Hindlimb muscle (tissue), 1 donor: ENCODE results near the gene GSTM2. TPM values are rescaled to one million over a fixed set of nuclear protein-coding genes. Genes with fewer than 3 reads are reported as not detected.

Experiments
- DNase-seq: peaks from one replicate; pipeline ENCODE4 v3.0.0-alpha.2; 2013
- polyA plus RNA-seq: library from polyadenylated mRNA; unstranded; fragments of 120-200 nt; gene quantifications from one replicate; pipeline ENCODE4 v1.2.1, GENCODE V29; 2013; ENCODE audit not compliant: insufficient read length

GSTM2 gene
- polyA plus RNA-seq, 1 donor, result 157 TPM

DNA sequence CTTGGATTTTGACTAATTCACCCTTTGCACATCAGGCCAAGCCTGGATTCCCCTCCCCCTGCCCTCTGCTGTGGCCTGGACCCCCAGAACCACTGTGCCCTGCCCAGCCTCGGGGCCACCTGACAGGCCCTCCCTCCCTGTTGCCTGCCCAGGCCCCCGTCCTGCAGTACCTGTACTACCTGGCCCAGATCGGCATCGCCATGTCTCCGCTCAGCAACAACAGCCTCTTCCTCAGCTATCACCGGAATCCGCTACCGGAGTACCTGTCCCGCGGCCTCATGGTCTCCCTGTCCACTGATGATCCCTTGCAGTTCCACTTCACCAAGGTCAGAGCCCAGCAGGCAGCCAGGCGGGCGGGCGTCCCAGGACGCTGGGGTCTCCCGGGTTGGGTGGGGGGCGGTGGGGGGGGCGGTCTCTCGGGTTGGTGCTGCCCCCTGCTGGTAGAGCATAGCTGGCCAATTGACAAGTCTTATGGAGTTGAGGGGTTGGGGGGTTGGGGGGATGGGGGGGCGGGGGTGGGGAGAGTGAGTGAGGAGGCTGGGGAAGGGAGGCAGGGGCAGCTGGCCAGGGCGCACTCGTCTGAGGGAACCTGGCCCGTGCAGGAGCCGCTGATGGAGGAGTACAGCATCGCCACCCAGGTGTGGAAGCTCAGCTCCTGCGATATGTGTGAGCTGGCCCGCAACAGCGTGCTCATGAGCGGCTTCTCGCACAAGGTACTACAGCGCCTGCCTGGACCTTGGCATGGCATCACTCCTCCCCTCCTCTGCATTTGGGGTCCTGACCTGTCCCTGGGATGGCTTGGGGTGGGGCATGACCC lies 37.6 kb upstream of the GSTM2 start:
- no peak for DNase-seq

DNA sequence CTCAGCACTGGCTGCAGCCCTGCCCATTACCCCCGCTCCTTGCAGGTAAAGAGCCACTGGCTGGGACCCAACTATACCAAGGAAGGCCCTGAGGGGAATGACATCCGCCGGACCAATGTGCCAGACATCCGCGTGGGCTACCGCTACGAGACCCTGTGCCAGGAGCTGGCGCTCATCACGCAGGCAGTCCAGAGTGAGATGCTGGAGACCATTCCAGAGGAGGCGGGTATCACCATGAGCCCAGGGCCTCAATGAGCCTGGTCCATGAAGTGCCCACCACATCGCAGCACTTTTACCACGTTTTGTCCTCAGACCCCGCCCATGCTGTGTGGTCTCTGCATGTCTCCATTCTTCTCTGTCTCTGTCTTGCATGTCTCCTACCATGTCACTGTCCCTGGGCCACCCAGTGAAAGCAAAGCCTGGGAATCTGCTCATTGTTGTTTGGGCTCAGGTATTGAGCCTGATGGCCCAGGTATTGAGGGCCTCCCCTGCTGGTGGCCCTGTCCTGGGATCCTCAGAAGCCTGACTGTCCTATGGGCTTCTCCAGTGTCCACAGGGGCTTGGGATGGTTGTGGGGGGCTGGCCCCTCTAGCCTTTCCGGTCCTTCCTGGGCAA lies 36.9 kb upstream of the GSTM2 start:
- DNase-seq, result no peak

- DNase-seq, result no peak
Measured at GRCh38 chr1:109631513-109632505, 36.0 kb upstream of the GSTM2 start.

DNA sequence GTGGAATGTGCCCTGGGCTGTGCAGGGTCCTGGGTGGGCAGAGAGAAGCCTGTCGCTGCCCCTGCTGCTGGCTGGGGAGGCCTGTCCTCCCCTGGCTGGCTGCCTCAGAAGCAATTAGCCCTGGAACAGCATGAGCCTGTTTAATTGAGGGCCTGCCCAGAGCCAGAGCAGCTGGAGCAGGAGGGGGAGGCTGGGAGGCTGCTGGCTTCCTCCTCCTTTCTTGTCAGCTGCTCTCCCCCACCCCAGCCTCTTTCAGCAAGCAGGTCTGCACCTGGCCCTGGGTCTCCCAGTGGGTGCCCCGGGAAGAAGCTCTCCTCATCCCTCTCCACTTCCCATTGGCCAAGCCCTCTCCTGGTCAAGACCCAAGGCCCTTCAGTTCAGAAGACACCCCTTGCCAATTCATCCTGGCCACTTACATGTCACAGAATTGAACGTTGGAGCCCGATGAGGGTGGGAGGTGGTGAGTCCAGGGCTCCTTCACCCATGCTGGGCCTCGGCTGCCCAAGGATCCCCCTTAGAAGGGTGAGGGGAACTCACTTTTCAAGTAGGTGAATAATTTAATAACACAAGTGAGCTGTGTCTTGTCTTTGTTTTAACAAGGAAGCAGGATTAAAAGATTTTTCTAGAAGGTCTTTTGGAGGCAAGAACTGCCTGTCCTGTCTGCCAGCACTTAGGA lies 35.0 kb upstream of the GSTM2 start:
- peak; percentile 73 for DNase-seq

DNA sequence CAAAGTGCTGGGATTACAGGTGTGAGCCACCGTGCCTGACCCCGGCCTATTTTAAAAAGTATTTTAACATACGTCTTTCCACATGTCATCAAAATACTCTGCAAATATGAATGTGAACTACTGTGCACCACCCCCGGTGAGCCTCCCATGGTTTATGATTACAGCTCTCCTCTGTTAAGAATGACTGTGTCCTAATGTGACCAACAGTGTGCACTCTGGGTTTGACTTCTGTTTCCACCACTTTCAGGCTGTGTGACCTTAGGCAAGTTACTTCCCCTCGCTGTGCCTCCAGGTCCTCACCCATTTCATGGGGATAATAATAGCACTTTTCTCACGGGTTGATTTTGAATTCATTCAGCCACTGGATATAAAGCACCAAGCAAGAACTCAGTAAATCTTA lies 33.6 kb upstream of the GSTM2 start:
- no peak for DNase-seq

- no peak for DNase-seq
Measured at GRCh38 chr1:109634771-109635750, 32.8 kb upstream of the GSTM2 start.

DNA sequence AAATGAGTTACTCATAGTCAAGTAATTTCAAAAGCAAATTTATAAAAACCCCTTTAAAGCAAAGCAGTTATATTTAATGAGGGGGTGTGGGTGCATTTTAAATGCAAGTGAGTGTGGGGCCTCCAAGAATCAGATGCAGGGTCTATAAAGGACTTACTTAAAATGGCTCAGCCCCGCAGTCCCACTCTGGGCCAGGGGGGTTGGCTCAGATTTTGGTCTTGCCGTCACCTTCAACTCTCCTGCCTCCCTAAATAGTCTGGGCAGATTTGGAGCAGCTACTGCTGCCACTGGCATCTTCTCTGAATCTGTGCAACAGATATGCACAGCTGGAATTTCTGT lies 32.0 kb upstream of the GSTM2 start:
- DNase-seq, result no peak

GRCh38 chr1:109636201-109636952 lies 31.5 kb upstream of the GSTM2 start:
- DNase-seq, result no peak

DNA sequence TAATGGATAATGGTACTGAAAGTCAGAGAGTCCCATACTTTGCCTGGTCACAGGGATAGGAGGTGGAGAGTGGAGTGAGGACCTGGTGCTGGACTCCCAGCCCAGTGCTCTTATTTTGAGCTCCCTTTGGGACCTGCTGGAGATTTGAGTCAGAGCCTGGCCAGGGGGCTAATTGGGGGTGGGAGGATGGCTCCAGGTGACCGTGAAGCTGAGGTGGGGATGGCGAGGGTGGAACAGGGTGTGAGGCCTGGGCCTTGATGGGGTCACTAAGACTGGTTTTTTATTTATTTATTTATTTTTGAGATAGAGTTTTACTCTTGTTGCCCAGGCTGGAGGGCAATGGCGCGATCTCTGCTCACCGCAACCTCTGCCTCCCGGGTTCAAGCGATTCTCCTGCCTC lies 30.4 kb upstream of the GSTM2 start:
- no peak for DNase-seq

- DNase-seq, result no peak
Measured at GRCh38 chr1:109639063-109639840, 28.6 kb upstream of the GSTM2 start.

DNA sequence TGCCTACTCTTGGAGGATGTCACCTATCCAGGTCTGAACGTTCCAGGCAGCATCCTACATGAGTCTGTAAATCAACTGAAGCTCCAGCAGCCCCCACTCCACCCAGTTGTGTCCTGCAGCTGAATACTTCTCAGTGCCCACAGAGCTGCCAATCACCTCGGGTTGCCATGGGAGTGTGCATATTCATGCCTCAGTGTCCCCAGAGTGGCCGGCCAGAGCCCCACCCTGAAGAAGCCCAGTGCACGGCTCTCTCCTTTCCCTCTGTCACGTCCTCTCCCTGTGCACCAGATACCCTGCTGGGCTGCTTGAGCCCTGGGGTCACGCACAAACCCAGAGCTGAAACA lies 28.0 kb upstream of the GSTM2 start:
- DNase-seq, result no peak

GRCh38 chr1:109640285-109640865 lies 27.5 kb upstream of the GSTM2 start:
- DNase-seq, result no peak

DNA sequence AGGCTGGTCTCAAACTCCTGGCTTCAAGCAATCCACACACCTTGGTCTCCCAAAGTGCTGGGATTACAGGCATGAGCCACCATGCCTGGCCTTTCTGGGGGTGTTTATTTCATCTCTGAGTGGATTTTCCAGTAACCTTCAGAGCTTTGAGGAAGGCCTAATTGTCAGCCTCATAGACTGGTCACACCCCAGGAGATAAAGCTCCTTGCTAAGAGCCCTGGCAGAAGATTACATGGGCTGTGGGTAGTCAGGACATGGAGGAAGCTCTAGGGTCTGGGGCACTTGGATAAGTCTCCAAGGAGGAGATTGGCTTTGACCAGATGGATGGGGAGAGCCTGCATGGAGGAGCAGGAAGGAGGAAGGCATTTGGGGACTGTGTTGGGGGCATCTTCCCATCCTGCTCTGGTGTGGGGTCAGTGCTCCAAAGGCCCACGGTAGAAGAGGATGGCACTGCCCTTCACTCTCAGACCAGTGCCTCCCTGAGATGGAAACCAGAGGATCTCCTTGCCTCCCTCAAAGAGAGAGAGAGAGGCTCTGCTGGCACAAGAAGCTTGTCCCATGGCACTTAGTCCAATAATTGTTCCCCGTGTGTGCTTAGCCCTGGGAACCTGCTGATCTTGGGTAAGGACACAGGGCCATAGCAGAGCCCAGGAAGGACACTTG lies 26.6 kb upstream of the GSTM2 start:
- DNase-seq, result no peak

DNA sequence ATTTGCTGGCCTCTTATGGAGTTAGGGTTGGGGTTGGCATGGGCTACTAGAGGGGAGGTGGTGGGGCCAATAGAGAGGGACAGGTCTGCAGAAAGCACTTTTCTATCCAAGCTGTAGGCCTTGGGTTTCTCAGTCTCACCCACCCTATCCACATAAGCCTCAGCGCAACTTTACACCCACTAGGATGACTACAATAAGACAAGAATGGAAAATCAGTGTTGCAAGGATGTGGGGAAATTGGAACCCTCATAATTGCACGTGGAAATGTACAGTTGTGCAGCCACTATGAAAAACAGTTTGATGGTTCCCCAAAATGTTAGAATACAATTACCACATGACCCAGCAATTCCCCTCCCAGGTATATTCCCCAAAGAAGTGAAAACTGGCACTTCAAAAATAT lies 26.0 kb upstream of the GSTM2 start:
- no peak for DNase-seq

GRCh38 chr1:109642626-109643025 lies 25.2 kb upstream of the GSTM2 start:
- no peak for DNase-seq

DNA sequence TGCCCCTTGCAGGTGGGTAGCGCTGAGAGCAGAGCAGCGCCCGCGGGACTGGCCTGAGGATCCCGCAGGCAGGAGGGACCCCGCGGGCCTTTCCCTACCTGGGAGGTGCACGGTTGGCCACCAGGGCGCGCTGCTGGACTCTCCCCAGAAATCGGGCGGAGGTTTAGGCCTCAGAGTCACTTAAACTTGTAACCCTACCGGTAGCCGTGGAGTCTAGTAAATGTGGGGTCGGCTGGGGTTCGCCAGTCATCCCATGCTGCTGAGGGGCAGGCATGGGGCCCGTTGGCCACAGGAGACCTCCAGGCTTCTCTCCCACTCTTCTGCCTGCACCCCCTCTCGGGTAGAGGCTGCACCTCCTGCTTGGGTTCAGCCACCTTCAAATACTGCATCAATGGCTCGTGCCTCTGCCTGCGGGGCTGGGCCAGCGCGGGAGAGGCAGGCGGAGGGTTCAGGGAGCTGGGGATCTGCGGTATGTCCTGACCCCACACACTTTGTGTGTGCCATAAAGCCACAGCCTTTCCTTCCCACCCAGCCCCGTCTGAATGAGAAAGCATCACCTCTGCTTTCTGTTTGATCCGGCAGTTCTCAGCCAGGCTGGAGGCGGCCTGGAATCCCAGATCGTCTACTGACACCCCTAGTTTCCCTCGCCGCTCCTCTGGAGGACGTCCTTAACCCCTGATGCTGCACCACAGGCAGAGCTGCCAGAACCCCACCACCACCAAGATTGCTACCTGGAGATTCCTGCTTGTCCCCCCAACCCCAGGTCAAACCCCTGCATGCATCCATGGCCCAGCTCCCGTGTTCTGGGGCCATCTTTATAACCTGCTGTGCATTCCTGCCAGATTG lies 24.2 kb upstream of the GSTM2 start:
- DNase-seq, result peak; percentile 67

DNA sequence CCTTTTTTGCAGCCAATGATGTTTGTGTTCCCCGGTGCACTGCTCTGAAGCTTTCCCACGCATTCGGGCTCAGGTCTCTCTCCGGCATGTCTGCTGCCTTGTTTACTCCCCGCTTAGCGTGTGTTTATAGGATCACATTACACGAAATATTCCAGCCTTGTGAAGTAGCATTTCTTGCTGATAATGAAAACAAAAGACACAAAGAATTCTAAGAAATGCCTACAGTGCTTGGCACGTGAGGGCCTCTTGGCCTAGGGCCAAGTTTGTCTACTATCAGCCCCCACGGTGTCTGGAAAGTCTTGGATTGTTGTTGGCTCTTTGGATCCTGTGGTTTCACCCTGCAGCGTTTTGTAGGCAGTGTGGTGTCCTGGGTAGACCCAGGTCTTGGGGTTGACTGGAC lies 23.2 kb upstream of the GSTM2 start:
- DNase-seq, result no peak

DNA sequence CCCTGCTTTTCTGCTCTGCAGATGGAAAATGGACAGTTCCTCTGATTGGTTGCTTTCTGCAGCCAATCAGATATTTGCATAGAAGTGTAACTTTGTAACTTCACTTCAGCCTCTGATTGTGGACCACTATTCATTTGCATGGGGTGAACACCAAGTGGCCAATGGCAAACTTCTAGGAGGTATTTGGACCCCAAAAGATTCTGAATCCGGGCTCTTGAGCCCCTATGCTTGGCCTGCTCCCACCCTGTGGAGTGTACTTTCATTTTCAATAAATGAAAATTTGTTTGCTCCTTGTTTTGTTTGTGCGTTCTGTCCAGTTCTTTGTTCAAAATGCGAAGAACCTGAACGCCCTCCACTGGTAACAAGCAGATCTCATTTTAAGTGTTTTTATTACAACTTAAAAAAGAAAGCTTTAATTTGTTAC lies 18.4 kb upstream of the GSTM2 start:
- DNase-seq, result peak; percentile 61
